ENCODE measurements around the gene TMBIM1.

Gene TMBIM1

GRCh38 chr2:218245214-218245613 lies 47.1 kb downstream of the TMBIM1 start:
- TF ChIP-seq EZH2 (optimal IDR thresholded peaks at IDR 0.05; ENCODE audit: low read depth, low read length): no peak
- no peak for TF ChIP-seq CTCF (IDR thresholded peaks at IDR 0.05; ENCODE audit: low read length)
- TF ChIP-seq EZH2phosphoT487 (IDR thresholded peaks at IDR 0.05; ENCODE audit: low read length): no peak
- DNase-seq: no peak
- Histone ChIP-seq H3K4me1 (ENCODE audit: low read length) (no peaks in the 10 kb centered on the region), H3K27me3 (replicated peaks; ENCODE audit: insufficient read depth, low read length) (no peaks in the 10 kb centered on the region), H2AFZ (ENCODE audit: low read length) (no peak overlapping the region), H4K20me1 (ENCODE audit: insufficient read depth, low read length) (no peaks in the 10 kb centered on the region), H3K9me2 (replicated peaks; ENCODE audit: insufficient read depth, low read length) (no peaks in the 10 kb centered on the region), H3K9me3 (replicated peaks; ENCODE audit: insufficient read depth, low read length) (no peaks in the 10 kb centered on the region), H3K4me2 (ENCODE audit: low read depth, low read length) (no peak overlapping the region), H3F3A (ENCODE audit: insufficient read depth, low read length) (peaks cover 7% of the 10 kb centered on the region; the same call in 1 of the 2 replicates), H3K27ac (ENCODE audit: low read length) (no peak overlapping the region), H3K9ac (ENCODE audit: low read length) (no peak overlapping the region), H3K36me3 (replicated peaks; ENCODE audit: insufficient read depth, low read length) (peaks cover 45% of the 10 kb centered on the region), H3K79me2 (ENCODE audit: low read length) (peaks cover 81% of the 10 kb centered on the region), H3K4me3 (ENCODE audit: low read length) (no peak overlapping the region)

DNA sequence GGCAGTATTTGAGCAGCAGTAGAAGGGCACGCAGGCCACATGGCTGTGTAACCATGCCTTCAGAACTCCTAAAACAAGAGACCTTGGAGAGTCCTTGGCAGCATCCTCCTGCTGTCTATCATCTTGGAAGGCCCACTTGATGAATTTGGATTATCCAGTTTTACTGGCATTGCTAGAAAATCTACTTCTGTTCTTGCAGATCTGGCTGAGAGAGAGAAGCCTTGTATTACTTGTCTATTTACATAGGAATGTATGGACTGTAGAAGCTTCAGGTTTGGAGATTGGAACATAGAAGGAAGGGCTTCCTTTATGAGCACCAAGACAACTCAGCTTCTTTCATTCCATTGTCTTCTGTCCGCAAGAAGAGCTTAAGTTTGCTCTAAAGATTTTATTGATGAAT lies 47.6 kb downstream of the TMBIM1 start:
- Histone ChIP-seq H3K9me3 (replicated peaks; ENCODE audit: insufficient read depth, low read length) (no peaks in the 10 kb centered on the region), H3K4me3 (ENCODE audit: low read length) (no peak overlapping the region), H4K20me1 (ENCODE audit: insufficient read depth, low read length) (no peaks in the 10 kb centered on the region), H3F3A (ENCODE audit: insufficient read depth, low read length) (peaks cover 4% of the 10 kb centered on the region; the same call in 1 of the 2 replicates), H3K9me2 (replicated peaks; ENCODE audit: insufficient read depth, low read length) (no peaks in the 10 kb centered on the region), H3K9ac (ENCODE audit: low read length) (no peak overlapping the region), H3K27ac (ENCODE audit: low read length) (no peak overlapping the region), H3K4me2 (ENCODE audit: low read depth, low read length) (no peak overlapping the region), H3K79me2 (ENCODE audit: low read length) (peaks cover 81% of the 10 kb centered on the region), H3K36me3 (replicated peaks; ENCODE audit: insufficient read depth, low read length) (peaks cover 43% of the 10 kb centered on the region), H2AFZ (ENCODE audit: low read length) (no peak overlapping the region), H3K4me1 (ENCODE audit: low read length) (no peaks in the 10 kb centered on the region), H3K27me3 (replicated peaks; ENCODE audit: insufficient read depth, low read length) (no peaks in the 10 kb centered on the region)
- TF ChIP-seq EZH2phosphoT487 (IDR thresholded peaks at IDR 0.05; ENCODE audit: low read length): no peak
- TF ChIP-seq EZH2 (optimal IDR thresholded peaks at IDR 0.05; ENCODE audit: low read depth, low read length): no peak
- no peak for TF ChIP-seq CTCF (IDR thresholded peaks at IDR 0.05; ENCODE audit: low read length)
- DNase-seq: no peak

- no peak overlapping the region for H3K4me2 ChIP-seq (ENCODE audit: low read depth, low read length)
- H4K20me1 ChIP-seq (ENCODE audit: insufficient read depth, low read length): no peaks in the 10 kb centered on the region
- DNase-seq: no peak
- no peak overlapping the region for H3K9ac ChIP-seq (ENCODE audit: low read length)
- no peak overlapping the region for H3K27ac ChIP-seq (ENCODE audit: low read length)
- TF ChIP-seq CTCF (IDR thresholded peaks at IDR 0.05; ENCODE audit: low read length): no peak
- TF ChIP-seq EZH2phosphoT487 (IDR thresholded peaks at IDR 0.05; ENCODE audit: low read length): no peak
- TF ChIP-seq EZH2 (optimal IDR thresholded peaks at IDR 0.05; ENCODE audit: low read depth, low read length): no peak
- H3F3A ChIP-seq (ENCODE audit: insufficient read depth, low read length): peaks cover 4% of the 10 kb centered on the region; the same call in 1 of the 2 replicates
- no peaks in the 10 kb centered on the region for H3K9me2 ChIP-seq (replicated peaks; ENCODE audit: insufficient read depth, low read length)
- H3K4me1 ChIP-seq (ENCODE audit: low read length): no peaks in the 10 kb centered on the region
- peaks cover 80% of the 10 kb centered on the region for H3K79me2 ChIP-seq (ENCODE audit: low read length)
- no peak overlapping the region for H2AFZ ChIP-seq (ENCODE audit: low read length)
- H3K9me3 ChIP-seq (replicated peaks; ENCODE audit: insufficient read depth, low read length): no peaks in the 10 kb centered on the region
- peaks cover 40% of the 10 kb centered on the region for H3K36me3 ChIP-seq (replicated peaks; ENCODE audit: insufficient read depth, low read length)
- no peak overlapping the region for H3K4me3 ChIP-seq (ENCODE audit: low read length)
- H3K27me3 ChIP-seq (replicated peaks; ENCODE audit: insufficient read depth, low read length): no peaks in the 10 kb centered on the region
These were observed 48.1 kb downstream of the TMBIM1 start for GRCh38 chr2:218244204-218244603.

All from MM.1S (cell line).